Upper lobe of left lung (tissue), 4 donors: ENCODE data around the gene LILRB2.

Experiments
- CTCF ChIP-seq, 6 experiments: fragments of 450-650 bp in 4 of 6; fragments of 200-600 bp in 2 of 6; sonication (generic) in 2 of 6; IDR thresholded peaks; one replicate each; pipeline ENCODE4 v1.5.1; 2016 to 2019; ENCODE audit warnings: antibody characterized with exemption in 6 of 6
- POLR2A ChIP-seq, 4 donors: fragments of 450-650 bp; IDR thresholded peaks; one replicate each; pipeline ENCODE4 v1.5.1; 2016 to 2017; ENCODE audit warnings: antibody characterized with exemption in 4 of 4, mild to moderate bottlenecking in 2 of 4

GRCh38 chr19:54279406-54279962 lies 1.4 kb downstream of the LILRB2 start:
- no peak for TF ChIP-seq CTCF (IDR thresholded peaks at IDR 0.05)
- no peak for TF ChIP-seq POLR2A (IDR thresholded peaks at IDR 0.05)
